GM18909 (cell line): ENCODE data around the gene YEATS4.

Experiments
- ATAC-seq: cut with Tn5 transposase; IDR thresholded peaks from one replicate; pipeline ENCODE4 v1.9.1; 2021; ENCODE audit warnings: mild to moderate bottlenecking; ENCODE audit not compliant: unreplicated experiment, poor library complexity

YEATS4 gene

DNA sequence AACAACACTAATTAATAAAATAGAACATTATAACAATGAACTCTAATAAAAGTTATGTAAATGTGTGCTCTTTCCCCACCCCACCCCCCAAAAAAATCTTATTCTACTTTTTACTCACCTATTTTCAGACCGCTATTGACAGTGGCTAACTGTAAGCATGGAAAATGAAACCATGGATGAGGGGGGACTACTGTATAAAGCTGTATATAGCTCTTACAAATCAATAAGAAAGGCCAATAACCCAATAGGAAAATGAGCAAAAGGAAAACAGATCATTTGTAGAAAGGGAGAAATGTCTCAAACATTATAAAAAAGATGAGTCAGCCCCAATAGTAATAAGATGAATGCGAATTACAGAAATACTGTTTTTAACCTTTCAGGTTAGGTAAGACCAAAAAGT, 27.4 kb downstream of the YEATS4 start:
- ATAC-seq, result no peak

GRCh38 chr12:69388371-69388770, 28.8 kb downstream of the YEATS4 start:
- peak; percentile 42 for ATAC-seq

- ATAC-seq, result no peak
Observed at GRCh38 chr12:69389831-69390230, 30.3 kb downstream of the YEATS4 start.

- peak; percentile 68 for ATAC-seq
Observed at GRCh38 chr12:69392179-69392928, 32.8 kb downstream of the YEATS4 start.

DNA sequence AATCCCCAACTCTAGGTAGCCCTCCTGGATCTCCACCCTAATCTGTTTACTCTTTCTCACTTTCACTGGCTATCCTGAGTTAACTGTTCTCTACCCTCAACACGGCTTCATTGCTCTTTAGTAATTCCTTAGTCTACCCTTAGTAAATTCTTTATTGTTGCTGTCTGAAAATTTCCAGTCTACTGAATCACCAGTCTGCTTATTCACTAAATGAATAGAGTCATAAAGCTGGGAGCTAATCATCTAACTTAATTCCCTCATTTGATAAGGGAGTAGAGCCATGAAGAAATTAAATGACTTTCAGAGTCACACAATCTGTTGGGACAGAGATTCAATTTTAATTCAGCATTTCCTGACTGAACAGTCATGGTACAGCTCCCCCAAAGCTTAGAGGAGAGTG, 36.5 kb downstream of the YEATS4 start:
- no peak for ATAC-seq

DNA sequence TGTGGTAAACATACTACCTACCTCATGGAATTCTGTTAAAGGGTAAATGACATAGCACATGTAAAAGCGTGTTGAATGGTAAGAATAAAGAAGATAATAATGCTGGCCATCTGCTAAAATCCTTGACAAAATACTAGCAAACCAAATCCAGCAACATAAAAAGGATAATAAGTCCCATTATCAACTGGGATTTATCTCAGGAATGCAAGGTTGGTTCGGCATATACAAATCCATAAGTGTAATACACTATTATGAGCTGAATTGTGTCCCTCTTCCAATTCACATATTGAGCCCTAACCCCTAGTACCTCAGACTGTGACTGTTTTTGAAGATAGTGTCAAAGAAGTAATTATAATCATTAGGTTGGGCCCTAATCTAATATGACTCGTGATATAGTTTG, 37.4 kb downstream of the YEATS4 start:
- ATAC-seq, result no peak

DNA sequence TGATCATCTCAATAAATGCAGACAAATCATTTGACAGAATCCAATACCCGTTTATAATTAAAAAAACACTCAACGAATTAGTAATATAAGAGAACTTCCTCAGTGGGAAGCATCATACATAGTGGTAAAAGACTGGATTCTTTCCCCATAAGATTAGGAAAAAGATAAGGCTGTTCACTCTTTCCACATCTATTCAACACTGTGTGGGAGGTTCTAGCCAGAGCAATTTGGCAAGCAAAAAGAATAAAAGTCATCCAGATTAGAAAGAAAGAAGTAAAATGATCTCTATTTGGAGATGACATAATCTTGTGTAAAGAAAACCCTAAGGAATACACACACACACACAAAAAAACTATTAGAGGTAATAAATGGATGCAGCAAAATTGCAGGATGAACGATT, 38.4 kb downstream of the YEATS4 start:
- ATAC-seq, result no peak

- ATAC-seq, result no peak
Observed at GRCh38 chr12:69401940-69402339, 42.4 kb downstream of the YEATS4 start.

DNA sequence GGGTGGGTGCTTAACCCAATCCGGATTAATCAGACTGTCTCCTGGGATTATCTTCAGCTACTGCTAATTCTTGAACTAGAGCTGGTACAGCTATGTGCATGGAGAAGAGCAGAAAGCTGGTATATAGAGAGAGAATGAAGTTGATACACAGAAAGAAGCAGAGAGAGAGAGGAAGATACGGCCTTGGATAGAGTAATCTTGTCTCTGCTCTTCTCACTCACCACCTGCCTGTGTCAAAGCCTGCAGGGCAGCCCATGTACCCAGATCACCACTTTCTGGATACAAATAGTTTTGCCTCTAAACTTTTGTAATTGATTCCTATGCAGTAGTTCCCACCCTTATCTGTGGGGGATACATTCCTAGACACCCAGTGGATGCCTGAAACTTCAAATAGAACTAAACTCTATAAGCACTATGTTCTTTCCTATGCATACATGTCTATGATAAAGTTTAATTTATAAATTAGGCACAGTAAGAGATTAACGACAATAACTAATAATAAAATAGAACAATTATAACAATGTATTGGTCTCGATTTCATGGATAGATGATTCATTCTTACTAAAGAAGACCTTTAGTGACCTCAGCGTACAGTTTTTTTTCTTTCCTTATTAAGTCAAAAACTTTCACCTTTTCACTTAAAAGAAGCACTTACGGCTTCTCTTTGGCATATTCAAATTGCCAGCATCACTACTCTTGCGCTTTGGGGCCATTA, 45.5 kb downstream of the YEATS4 start:
- no peak for ATAC-seq

GRCh38 chr12:69405566-69405865, 46.0 kb downstream of the YEATS4 start:
- no peak for ATAC-seq

DNA sequence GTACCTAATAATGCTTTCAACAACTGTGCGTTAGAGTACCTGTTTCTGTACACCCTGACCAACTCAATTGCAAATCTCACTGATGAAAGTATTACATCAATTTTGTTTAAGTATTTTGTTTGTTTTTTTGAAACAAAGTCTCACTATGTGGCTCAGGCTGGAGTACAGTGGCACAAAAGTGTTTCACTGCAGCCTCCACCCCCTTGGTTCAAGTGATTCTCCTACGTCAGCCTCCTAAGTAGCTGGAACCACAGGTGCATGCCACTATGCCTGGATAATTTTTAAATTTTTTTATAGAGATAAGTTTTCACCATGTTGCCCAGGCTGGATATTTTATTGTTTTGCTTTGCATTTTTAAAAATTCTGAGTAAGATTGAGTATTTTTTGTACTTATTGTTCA, 46.7 kb downstream of the YEATS4 start:
- no peak for ATAC-seq

GRCh38 chr12:69410571-69410970, 51.0 kb downstream of the YEATS4 start:
- no peak for ATAC-seq

DNA sequence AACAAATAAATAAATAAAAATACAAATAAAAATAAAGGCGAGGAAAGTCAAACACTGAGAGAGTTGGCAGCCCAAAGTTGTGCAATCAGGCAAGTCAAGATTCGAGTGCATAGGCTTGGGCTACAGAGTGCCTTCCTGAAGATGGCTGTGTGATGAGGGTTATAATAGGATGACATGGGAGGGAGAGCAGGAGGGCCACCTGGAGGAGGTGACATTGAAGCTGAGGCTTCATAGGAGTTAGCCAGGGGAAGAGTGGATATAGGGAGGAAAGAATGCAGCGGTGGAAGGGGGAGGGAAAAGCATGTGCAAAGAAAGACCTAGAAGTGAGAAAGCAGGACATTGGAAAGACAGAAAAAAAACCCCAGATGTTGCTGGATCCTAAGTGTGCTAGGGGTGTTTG, 53.1 kb downstream of the YEATS4 start:
- ATAC-seq, result no peak

DNA sequence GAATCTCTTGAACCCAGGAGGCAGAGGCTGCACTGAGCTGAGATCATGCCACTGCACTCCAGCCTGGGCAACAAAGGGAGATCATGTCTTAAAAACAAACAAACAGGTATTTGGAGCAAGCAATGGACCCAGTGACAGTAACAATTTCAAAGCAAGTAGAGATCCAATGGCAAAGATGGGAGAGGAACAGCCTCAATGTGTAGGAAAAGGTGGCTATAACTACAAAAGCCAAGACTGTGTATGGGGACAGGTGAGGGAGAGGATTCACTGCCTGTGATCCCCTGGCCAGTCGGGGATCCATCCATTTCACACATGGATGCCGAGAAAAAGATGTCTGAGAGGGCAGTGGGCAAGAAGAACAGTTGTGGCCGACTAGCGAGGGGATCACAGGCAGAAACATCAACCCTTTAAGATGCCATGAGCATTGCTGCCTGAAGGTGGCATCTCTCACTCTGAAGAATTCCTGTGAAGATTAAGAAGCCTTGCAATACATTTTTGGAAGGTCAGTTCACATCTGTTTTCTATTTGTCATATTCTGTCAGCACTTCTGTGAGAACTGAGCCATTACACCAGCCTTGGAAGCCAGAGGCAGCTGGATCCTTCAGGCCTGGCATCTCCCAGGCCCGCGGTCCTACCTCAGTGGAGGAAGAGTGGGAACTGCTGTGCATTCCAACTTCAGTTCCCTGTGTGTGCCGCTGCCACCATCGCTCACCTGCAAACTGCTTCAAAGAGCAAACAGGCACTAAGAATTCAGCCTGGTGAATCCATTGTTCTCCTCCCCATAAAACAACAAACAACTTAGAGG, 56.1 kb downstream of the YEATS4 start:
- no peak for ATAC-seq

DNA sequence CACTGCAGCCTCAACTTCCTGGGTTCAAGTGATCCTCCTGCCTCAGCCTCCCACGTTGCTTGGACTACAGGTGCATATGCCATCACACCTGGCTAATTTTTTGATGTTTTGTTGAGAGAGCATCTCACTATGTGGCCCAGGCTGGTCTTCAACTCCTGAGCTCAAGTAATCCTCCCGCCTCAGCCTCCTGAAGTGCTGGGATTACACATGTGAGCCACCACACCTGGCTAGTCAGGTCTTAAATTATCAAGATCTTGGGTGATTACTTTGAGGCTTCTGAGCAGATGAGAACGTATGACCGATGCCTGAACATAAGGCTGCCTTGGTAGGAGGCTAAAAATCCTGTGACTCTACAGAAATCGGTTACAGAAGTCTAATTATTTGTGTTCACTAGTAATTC, 57.7 kb downstream of the YEATS4 start:
- no peak for ATAC-seq

DNA sequence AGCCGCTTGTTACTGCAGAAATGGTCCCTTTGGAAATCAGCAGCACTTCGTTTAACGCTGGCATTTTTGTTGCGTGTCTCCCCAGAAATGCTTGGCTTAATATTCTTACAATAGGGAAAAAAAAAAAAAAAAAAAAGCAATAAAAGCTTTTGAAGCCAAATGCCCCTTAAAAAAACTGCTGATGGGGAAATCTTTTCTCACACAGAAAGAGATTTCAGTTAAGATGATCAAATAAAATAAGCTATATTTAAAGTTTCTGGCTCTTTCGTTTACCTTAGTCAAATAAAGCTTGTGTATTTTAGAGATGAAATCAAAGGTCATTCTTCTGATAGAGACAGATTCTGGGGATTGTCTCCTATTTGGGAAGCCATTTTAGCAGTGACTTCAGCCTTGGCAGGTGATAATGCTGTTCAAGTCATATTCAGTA, 58.2 kb downstream of the YEATS4 start:
- no peak for ATAC-seq

DNA sequence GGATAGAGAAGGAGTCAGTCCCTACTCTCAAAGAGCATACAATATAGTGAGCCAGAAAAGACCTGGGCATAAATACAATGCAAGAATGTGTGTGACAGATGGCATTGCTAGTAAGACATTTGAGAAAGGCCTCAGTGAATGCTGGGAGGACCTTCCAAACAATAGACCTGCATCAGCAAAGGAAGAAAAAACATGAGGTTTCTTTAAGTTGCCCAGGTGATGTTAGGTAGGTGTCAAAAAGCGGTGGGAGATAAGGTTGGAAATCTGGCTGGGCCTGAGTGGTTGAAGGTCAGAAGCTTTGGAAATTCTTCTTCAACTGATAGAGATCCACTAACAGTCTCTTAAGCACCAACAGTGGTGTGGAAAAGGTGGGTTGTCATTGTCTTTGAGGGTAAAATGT, 60.2 kb downstream of the YEATS4 start:
- no peak for ATAC-seq

- ATAC-seq, result no peak
Observed at GRCh38 chr12:69421548-69421947, 62.0 kb downstream of the YEATS4 start.

DNA sequence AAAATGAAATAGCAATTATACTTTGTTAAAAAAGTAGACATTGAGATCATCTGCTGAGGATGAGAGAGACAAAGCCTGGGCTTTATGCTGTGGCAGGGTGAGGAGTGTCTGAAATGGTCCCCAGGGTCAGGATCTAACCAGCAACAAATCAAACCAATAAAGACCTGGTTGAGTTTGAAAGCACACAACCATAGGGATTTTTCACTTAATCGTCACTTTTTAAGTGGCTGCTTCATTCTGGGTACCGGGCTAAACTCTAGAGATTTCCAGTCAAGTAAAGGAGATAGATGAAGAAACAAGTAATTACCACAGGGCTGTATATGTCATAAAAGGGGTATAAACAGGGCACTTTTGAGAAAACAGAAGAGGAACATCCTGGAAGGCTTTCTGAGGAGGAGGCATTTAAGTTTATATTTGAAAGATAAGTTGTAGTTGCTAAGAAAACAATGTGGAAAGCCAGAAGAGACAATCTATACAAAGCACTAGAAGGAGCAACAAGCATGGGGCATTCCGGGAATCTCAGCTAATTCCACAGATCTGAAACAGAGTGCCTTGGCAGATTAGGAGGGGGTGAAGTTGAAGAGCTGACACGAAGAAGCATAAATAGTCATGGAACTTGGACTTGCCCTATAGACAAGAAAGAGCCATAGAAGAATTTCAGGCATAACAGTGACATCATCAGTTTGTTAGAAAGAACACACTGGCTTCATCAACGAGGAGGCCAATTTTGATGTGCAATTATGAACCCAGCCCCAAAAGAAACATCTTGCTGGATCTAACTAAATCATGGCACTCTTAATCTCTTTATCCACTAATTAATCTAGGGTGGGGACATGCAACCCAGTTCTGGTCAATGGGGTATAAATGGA, 63.7 kb downstream of the YEATS4 start:
- ATAC-seq, result no peak

DNA sequence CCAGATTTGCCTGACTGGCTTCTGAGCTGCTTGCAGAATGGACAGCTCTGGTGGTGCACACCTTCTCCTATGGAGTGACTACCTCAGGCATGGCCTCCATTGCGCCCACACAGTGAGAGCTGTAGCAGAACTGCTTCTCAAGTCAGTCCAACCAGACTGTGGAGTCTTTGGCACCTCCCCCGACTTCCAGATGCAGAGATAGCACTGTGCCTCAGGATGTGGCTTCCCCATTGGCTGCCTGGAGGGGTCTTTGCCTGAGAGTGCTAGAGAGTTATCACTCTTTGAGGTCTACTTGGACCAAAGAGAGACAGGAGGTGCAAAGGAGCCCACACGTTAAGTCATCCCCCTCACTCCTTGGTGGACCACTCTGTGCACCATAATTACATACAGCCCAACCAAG, 65.9 kb downstream of the YEATS4 start:
- ATAC-seq, result no peak
